ENCODE results near the gene XPC.
A peak's percentile ranks its signal among the peaks of the same experiment; 100 is the strongest.
"Not testable (repeated sequence)": the region's sequence is repeated elsewhere in the genome, so short reads cannot be mapped to it uniquely, and the experiment has no call there.

XPC gene

DNA sequence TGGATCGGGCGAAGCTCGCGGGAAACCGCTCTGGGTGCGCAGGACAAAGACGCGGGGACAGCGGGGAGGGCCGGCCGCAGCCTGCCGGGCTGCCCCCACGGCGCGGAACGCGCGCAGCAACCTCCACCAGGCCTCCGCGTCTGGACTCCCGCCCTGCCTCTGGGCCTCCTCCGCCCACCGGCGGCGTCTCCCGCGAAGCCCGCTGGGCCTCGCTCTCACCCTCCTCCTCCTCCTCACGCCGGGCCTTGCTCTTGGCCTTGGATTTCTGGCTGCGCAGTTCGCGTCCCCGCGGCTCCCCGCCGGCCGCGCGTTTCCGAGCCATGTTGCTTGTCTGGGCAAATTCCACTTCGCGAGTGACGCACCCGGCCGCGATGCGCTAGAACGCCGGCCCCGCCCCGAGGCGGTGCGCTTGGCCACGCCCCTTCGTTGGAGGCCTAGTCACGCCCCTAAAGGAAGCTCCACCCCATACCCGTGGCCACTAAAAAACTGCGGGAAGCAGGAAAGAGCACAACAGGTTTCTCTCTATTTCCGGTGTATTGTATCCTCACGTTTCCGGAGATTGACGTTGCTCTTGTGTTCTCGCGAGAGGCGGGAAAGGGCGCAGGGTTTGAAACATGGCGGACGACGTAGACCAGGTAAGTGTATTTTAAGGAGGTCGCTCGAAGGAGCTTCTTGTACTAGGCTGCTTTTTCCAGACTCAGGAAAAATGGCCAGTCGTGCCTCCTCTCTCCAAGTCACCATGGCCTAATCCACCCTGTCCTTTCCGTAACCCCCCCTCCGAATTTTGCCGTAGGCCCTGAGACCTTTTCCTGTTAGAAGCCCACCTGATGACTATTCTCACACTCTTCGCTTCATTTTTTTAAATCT, at the start of gene XPC, which contains the start of gene LSM3:
XPC (minus strand) TSS at position 355 of the 867 bp plus-strand sequence; CDS start at position 322, 33 bp downstream.
LSM3 (plus strand) TSS at position 571 of the 867 bp plus-strand sequence; CDS start at position 615, 44 bp downstream.
- peak; percentile 92 for DNase-seq (ENCODE audit: low spot score)

DNA sequence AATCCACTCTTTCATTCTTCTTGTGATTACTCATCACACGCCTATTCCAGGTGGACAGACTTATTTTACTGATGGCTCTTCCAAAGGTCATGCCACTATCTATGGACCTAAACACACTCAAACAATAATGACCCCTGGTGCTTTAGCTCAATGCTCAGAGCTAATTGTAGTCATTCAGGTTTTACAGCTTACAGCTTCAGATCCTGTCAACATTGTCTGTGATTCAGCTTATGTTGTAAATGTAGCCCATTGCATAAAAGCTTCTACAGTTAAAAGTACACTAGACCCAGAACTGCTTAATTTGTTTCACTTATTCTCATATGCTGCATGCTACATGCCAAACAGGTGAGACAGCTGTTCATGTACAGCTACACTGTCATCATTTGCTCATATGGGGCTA, 49.5 kb upstream of the XPC start:
- DNase-seq (ENCODE audit: low spot score), result no peak

DNA sequence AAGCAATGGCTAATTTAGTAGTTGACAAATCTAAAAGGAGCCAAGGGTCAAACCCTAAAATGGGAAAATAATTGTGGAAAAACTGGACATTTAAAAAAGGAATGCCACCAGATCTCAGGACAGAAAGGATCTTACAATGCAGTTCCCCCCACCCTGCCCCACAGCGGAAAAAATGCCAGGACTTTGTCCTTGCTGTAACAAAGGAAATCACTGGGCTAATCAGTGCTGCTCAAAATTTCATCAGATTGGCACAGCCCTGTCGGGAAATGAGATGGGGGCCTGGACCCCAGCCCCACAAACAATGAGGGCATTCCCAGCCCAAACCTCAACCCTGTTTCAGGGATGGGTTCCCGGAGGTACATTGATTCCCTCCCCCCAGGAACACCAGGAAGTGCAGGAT, 48.0 kb upstream of the XPC start:
- not testable (repeated sequence) for DNase-seq (ENCODE audit: low spot score)

DNA sequence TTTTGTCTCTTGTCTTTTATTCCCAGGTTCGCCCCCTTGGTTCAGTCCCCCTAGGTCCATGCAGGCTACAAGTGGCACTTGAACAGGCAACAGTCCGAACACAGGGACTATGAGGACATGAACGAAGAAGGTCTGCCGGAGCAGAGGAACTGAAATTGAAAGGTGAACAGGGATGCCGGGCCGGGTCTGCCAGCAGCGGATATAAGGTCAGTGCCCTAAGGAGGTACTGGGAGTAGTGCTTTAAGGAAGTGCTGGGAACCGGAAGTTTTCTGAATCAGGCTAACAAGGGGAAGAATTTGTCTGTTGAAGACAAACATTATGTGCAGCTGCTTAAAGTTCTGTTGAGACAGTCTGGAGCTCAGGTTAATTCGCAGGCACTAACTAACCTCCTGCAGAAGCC, 47.0 kb upstream of the XPC start:
- DNase-seq (ENCODE audit: low spot score), result no peak

DNA sequence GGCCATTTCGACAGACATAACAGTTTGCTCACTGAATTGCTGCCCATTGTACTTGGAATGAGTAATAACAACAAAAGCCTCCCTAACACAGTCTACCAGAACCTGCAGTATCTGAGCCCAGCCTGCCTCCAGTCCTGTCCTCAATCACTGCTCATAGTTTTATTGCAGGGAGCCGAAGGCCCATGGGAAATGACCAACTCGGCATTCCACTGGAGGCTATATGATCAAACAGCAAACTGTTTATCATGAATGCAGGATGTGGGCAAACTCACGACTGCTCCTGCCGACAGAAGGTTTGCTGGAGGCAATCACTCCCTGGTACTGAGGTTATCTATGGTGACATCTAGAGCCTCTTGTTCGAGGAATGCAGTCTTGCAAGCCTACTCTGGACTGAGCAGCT, 46.5 kb upstream of the XPC start:
- DNase-seq (ENCODE audit: low spot score), result no peak

DNA sequence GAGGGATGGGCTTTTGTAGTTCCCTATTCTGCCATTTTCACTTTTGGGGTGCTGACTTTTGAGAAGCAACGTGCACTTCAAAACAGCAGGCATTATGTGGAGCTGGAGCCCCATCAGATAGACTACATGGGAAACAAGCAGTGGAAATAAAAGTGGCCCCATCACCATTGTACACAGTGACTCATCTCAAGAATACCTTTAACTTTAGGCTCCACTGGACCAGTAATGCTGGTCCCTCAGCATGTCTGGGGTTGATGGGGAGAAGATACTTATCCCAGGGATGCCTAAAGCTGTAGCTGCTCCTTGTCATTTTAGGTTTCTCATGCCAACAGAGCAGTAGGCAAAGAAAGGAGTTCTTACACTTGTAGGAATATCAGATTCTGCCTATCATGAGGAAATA, 45.2 kb upstream of the XPC start:
- no peak for DNase-seq (ENCODE audit: low spot score)

DNA sequence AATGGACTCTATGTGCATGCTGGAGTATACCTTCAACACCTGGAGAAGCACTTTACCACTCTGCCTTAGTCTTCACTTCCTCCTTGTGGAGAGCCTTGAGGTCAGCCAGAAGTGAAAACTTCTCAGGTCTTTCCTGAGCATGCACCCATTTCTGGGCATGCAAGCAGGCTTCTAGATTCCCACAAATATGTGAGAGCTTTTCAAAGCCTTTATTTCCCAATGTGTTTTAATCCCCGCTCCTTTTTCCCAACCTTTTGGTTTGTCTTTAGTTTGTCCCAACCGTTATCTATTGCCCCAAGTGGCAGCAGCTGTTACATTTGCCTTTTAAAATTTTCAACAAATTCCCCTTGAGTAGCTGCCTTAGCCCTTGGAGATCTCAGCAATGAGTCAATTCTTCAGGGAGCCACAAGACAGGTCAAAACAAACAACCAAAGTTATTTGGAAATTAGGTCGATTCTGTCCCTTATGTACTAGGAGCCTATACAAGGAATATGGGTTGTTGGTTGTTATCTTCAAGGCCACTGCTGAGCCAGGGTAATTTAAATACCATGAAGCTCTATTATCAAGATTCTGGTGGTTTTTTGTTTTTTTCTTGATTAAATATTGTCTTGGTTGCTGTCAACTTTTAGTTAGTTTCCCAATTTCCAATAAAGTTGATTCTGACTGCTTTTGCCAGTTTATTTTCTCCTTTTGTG, 44.6 kb upstream of the XPC start:
- no peak for DNase-seq (ENCODE audit: low spot score)

DNA sequence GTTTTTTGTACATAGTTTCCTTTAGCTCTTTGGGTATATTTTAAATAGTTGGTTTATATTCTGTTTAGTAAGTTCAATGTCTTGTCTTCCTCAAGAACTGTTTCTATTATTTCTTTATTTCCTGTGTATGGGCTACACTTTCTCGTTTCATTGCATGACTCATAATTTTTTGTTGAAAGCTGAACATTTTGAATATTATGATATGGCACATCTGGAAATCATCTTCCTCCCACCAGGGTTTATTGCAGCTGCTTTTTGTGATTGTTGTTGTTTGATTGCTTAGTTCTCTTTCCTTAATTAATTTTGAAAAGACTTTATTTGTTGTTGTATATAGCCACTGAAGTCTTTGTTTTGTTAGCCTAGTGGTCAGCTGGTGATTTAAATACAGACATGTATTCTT, 44.1 kb upstream of the XPC start:
- DNase-seq (ENCODE audit: low spot score), result no peak

DNA sequence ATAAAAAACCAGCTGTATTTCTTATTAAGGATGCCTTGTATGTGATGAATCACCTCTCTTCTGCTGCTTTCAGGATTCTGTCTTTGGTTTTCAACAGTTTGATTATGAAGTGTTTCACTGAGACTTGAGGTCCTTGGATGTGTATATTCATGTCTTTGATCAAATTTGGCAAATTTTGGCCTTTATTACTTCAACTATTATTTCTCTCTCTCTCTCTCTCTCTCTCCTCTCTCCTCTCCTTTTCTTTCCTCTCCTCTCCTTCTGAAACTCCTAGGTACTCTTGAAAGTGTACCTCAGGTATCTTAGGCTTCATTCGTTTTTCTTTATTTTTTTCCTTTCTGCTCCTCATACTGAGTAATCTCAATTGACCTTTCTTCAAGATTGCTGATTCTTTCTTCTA, 43.5 kb upstream of the XPC start:
- no peak for DNase-seq (ENCODE audit: low spot score)

DNA sequence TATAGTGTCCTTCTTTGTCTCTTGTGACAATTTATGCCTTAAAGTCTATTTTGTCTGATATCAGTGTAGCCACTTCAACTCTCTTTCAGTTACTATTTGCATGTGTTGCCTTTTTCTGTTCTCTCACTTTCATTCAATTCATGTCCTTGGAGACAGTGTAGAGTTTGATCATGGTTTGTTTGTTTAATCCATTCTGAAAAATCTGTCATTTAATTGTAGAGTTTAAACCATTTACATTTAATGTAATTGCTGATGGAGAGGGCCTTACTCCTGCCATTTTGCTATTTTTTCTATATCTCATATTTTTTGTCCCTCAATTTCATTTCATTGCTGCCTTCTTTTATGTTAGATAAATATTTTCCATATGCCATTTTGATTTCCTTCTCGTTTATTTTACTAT, 42.5 kb upstream of the XPC start:
- DNase-seq (ENCODE audit: low spot score), result no peak

DNA sequence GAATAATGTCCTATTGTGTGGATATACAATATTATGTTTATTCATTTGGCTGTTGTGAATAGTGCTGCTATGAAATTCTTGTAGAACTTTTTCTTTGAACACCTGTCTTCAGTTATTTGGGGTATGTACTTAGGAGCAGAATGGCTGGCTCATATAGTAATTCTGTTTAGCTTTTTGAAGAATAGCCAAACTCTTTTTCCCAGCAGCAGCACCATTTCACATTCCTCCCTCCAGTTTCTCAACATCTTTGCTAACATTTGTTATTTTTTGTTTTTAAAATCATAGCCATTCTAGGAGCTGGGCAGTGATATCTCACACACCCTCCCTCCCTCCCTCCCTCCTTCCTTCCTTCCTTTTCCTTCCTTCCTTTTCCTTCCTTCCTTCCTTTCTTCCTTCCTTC, 40.0 kb upstream of the XPC start:
- no peak for DNase-seq (ENCODE audit: low spot score)

DNA sequence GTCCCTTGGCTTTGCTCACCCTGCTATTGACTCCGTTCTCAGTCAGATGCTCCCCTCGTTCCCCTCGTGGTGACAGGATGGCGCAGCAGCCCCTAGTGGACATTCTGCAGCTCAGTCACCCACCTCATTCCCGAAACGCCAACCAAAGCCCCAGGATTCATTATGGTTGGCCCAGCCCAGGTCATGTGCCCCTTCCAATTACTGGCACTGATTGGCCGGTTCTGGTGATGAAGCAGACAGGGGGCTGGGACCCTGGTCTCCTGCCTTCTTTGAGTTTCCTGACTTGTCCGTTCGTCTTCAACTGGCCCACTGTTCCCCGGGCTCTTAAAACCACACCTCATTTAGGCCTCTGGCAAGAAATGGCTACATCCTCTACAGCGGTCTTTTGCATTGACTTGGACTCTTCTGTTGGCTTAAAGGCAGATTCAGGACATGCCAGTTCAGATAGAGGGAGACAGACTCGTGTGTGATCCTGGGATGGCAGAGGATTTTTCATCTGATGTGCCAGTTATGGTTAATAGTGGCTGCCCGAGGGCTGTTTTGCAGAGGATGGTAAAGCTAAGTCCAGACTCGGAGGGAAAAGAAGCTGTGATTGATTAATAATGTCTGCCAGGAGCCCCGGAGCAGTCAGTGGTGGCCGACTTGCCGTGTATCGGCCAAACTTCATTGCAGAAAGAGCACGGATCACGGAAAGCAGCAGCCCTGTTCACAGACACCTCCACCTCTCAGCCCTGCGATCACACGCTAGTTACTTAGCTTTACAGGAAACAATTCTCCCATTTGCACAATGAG, 38.1 kb upstream of the XPC start:
- DNase-seq (ENCODE audit: low spot score), result peak; percentile 60

DNA sequence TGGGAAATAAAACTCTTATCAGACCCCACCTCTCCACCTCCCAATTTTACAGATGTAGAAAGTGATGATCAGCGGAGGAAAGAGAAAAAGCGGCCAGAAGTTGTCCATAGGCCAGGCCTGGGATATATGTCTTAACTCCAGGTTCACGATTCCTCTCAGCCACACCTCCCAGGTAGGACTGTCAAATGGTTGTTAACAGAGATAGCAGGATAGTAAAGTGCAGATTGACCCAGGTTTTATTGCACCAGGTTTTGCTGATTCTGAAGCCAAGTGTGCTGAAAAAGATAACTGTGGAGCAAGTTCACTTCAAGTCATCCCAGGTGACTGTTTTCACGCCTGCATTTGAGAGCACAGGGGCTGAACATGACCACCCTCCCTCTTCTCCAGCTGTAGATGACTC, 36.4 kb upstream of the XPC start:
- no peak for DNase-seq (ENCODE audit: low spot score)

DNA sequence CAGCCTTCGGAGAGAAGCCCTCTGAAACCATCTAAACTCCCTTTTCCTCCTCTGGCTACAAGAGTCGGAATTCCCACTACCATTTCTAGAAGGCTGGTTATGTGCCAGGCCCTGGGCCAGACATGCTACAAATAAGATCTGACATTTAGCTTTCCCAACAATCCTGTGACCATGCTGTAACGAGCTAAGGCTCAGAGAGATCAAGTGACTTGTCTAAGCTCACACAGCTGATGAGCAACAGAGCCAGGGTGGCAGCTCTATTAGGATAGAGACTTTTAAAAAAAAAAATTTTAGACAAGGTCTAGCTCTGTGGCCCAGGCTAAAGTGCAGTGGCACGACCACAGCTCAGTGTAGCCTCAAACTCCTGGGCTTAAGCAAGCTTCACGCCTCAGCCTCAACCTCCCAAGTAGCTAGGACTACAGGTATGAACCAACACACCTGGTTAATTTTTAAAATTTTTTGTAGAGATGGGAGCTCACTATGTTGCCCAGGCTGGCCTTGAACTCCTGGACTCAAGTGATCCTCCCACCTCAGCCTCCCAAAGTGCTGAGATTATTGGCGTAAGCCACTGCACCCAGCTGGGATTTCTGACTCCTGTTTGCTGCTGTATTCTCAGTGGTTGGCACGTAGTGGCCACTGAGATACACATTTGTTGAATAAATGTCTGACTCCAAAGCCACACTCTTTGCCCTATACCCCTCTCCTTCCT, 34.8 kb upstream of the XPC start:
- DNase-seq (ENCODE audit: low spot score), result no peak

DNA sequence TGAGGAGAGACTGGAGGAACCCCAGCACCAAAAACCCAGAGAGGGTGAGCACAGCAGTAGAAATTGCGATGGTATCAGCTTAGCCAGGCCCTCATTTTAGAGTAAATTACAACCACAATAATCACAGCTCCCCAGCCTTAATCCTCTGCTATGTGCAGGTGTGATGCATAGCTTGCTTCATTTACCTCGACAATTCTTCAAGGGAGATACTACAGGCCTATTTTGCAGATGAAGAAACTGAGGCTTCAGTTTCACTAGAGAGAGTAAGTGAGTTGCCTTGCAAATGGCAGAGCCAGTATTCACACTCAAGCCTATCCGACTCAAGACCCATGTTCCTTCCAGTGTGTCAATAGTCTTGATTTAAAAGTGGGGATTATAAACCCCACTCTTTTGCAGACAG, 33.6 kb upstream of the XPC start:
- no peak for DNase-seq (ENCODE audit: low spot score)

DNA sequence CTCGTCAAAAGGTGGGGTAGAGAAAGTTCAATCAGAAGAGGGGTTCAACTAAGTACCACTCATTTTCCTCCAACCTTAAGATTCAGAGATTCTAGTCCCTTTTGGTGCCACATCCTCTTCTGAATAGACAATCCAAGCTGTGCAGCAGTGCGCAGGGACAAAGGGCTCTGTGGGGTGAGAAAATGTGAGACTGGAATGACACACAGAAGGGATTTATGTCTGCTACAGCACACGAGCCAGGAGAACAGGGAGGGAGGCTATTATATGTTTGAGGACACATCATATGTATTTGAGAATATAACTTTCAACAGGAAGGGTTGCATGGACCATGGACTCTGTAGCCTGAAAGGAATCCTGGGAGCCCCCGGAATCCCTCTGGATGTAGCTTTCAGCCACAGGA, 33.2 kb upstream of the XPC start:
- no peak for DNase-seq (ENCODE audit: low spot score)

DNA sequence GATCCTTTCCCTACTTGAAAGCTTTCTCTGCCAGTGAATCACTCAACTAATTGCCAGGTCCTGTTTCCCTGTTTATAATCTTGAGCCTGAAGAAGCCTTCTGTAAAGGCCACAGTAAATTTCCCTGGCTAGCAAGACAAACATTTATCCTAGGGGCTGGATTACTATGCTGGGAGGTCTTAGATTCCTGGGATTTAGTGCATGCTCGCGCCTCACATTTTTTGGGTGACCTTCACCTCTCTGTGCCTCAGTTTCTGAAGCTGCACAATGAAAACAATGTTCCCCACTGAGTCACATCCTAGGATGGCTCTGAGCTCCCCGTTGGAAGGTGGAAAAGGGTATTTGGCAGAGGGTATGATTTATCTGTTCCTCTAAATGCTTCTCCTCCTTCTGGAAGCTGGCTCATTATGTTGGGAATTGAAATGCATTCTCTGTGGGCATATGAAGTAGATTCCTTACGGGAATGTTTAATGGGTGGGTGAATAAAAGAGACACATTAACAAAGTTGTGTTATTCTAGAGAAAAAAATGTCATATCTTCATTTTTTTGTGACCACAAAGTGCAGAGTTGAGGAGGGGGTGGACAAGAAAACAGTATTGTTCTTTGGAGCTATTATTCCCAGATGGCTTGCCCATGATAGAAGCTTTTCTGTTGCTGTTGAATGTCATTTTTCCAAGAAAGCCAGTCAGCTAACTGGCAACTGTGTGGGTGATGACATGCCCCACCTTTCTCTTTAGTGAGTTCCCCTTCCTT, 32.6 kb upstream of the XPC start:
- DNase-seq (ENCODE audit: low spot score), result no peak

DNA sequence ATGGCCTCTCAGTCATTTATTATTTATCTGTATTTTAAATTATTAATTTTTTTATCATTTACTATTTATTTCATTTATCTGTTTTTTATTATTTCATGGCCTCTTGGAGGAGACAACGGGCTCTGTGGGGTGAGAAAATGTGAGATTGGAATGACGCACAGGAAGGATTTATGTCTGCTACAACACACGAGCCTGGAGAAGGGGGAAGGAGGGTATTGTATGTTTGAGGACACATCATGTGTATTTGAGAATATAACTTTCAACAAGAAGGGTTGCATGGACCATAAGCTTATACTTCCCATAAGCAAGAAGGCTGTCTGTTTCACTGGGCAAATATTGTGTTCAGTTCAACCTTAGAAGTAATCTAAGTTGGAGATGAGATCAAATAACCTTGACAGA, 31.9 kb upstream of the XPC start:
- DNase-seq (ENCODE audit: low spot score), result no peak

DNA sequence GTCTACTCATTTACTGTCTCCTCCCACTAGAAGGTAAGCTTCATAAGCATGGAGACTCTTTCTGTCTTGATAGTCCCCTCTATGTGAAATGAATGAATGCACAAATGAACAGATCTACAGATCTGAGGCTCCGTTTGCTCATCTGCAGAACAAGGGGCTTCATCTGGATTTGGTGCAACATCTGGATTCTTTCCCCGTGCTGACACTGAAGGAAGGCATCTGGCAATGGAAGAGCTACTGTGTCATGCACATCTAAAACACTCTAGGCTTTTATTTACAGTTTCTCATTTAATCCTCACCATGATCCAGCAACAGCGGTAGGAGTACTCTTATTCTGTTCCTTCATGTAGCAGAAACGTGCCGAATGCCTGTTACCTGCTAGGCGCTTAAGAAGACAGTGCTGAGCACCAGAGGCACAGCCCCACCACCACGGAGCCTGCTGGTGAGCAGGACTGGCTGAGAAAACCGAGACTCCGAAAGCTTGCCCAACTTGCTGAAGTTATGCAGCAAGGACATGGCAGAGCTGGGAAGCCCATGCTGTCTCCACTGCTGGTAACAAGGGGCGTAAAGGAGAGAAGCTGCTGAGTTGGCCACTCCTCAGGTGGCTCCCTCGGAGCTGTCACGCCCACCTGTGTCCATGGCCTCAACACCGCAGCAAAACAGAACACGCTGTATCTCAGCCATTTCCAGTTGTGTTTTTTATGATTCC, 31.3 kb upstream of the XPC start:
- DNase-seq (ENCODE audit: low spot score), result no peak

DNA sequence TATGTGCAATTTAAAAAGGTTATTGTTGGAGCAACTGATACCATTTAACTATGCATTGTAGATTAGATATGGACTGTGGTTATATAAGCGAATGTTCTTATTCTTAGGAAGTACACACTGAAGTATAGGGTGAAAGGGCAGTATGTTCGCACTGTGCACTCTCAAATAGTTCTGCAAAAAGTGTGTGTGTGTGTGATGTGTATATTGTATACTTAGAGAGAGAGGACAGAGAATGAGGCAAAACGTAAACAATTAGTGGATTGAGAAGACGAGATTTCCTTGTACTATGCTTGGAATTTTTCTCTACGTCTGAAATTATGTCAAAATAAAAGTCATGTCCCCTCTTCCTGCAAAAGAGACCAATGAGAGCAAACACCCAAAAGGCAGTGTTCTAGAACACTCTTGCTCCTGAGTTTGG, 30.6 kb upstream of the XPC start:
- no peak for DNase-seq (ENCODE audit: low spot score)

DNA sequence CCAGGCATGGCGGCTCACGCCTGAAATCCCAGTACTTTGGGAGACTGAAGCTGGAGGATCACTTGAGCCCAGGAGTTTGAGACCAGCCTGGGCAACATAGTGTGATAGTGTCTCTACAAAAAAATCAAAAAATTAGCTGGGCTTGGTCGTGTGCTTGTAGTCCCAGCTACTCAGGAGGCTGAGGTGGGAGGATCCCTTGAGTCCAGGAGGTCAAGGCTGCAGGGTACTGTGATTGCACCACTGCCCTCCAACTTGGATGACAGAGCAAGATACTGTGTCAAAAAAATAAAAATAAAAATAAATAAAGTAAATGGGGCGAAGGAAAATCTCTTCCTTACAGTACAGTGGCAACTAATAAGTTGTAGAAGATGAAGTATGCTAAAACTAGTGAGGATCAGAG, 29.8 kb upstream of the XPC start:
- no peak for DNase-seq (ENCODE audit: low spot score)
